Fibroblast of lung (primary cell): ENCODE data around the gene CDIPT. TPM values are rescaled to one million over a fixed set of nuclear protein-coding genes. Genes with fewer than 3 reads are reported as not detected.

Source experiments
- DNase-seq, 2 donors: peaks; one replicate each; pipeline versions ENCODE4 v3.0.0 to v3.0.0-alpha.2; 2010; ENCODE audit warnings: low read depth in 2 of 2
- H2AFZ ChIP-seq: 2 replicates; pipeline ENCODE4 v1.5.1; 2012; ENCODE audit warnings: low read length, control low read depth, inconsistent platforms
- H3K27ac ChIP-seq: 2 replicates; pipeline ENCODE4 v1.5.1; 2011; ENCODE audit warnings: low read length, control low read depth; ENCODE audit not compliant: insufficient read depth
- H3K27me3 ChIP-seq: 2 replicates; pipeline ENCODE4 v1.5.1; 2011; ENCODE audit warnings: mild to moderate bottlenecking, low read length; ENCODE audit not compliant: control insufficient read depth, insufficient read depth
- H3K36me3 ChIP-seq: 2 replicates; pipeline ENCODE4 v1.5.1; 2011; ENCODE audit warnings: low read length; ENCODE audit not compliant: control insufficient read depth, insufficient read depth
- H3K4me1 ChIP-seq: 2 replicates; pipeline ENCODE4 v1.5.1; 2011; ENCODE audit warnings: low read length; ENCODE audit not compliant: control insufficient read depth, insufficient read depth; ENCODE audit errors: extremely low read depth
- H3K4me2 ChIP-seq: 2 replicates; pipeline ENCODE4 v1.5.1; 2011; ENCODE audit warnings: low read length, control low read depth; ENCODE audit not compliant: insufficient read depth; ENCODE audit errors: extremely low read depth
- H3K4me3 ChIP-seq, 4 experiments: fragments of 200-600 bp in 1 of 4; sonication (generic) in 1 of 4; replicated peaks in 1 of 4; 2 replicates each; pipeline ENCODE4 v1.5.1; 2011 to 2016; ENCODE audit warnings: low read length in 4 of 4, low read depth in 3 of 4, mild to moderate bottlenecking in 3 of 4, control low read depth in 2 of 4, inconsistent platforms in 1 of 4, mixed read lengths in 1 of 4; ENCODE audit not compliant: insufficient read depth in 1 of 4; ENCODE audit errors: control extremely low read depth in 1 of 4
- H3K79me2 ChIP-seq: 2 replicates; pipeline ENCODE4 v1.5.1; 2012; ENCODE audit warnings: mild to moderate bottlenecking, low read length, inconsistent platforms; ENCODE audit not compliant: control insufficient read depth, insufficient read depth
- H3K9ac ChIP-seq: 2 replicates; pipeline ENCODE4 v1.5.1; 2011; ENCODE audit warnings: mild to moderate bottlenecking, low read length, control low read depth; ENCODE audit not compliant: insufficient read depth
- H3K9me3 ChIP-seq: 2 replicates; pipeline ENCODE4 v1.5.1; 2012; ENCODE audit warnings: low read depth, low read length; ENCODE audit not compliant: control insufficient read depth, insufficient read depth
- H4K20me1 ChIP-seq: 2 replicates; pipeline ENCODE4 v1.5.1; 2011; ENCODE audit warnings: low read length; ENCODE audit not compliant: control insufficient read depth, insufficient read depth; ENCODE audit errors: extremely low read depth
- CTCF ChIP-seq, 2 donors: IDR thresholded peaks in 1 of 2; conservative IDR thresholded peaks in 1 of 2; 1 replicate in 1 of 2; 2 replicates in 1 of 2; pipeline ENCODE4 v1.5.1; 2011 to 2012; ENCODE audit warnings: low read length in 2 of 2, control low read depth in 1 of 2, inconsistent platforms in 1 of 2, low read depth in 1 of 2, mild to moderate bottlenecking in 1 of 2
- EZH2 ChIP-seq: IDR thresholded peaks from 2 replicates; pipeline ENCODE4 v1.5.1; 2012; ENCODE audit warnings: low read length, control low read depth, mild to moderate bottlenecking; ENCODE audit errors: missing control alignments
- polyA plus RNA-seq, 2 donors: library from polyadenylated mRNA; depleted of rRNA in 1 of 2; stranded (reverse) in 1 of 2; unstranded in 1 of 2; fragments of >200 nt; gene quantifications; 2 replicates each; pipeline ENCODE4 v1.2.1, GENCODE V29; 2011 to 2012; ENCODE audit warnings: missing spikeins in 1 of 2
- total RNA-seq: library from RNA; depleted of rRNA; stranded (reverse); fragments of >200 nt; gene quantifications from 2 replicates; pipeline ENCODE4 v1.2.1, GENCODE V29; 2014

Gene CDIPT
- total and polyA plus RNA-seq, 2 donors (not counting 1 experiment from before 2014, with no cell fraction given), result 84.9 to 99.6 TPM

- Histone ChIP-seq H3K27me3 (peaks cover 10% of the 10 kb centered on the region), H2AFZ (no peak overlapping the region), H4K20me1 (no peaks in the 10 kb centered on the region), H3K79me2 (no peaks in the 10 kb centered on the region), H3K4me1 (no peaks in the 10 kb centered on the region), H3K4me2 (peak overlapping the region; percentile 79), H3K9me3 (no peaks in the 10 kb centered on the region), H3K36me3 (no peaks in the 10 kb centered on the region), H3K27ac (no peak overlapping the region), H3K4me3 (peak overlapping the region in 1 of 4 experiments; percentile 73), H3K9ac (no peak overlapping the region)
- no peak for DNase-seq
- TF ChIP-seq EZH2 (no peak), CTCF (conservative IDR thresholded peaks at IDR 0.05 in 1 of 2, IDR thresholded peaks at IDR 0.05 in 1 of 2; ENCODE audit: low read depth in 1 of 2, low read length in 2 of 2) (no peak)
Measured at GRCh38 chr16:29901607-29901945, 38.5 kb upstream of the CDIPT start.

- no peak for DNase-seq
- peak overlapping the region; percentile 76 for H2AFZ ChIP-seq
- peak overlapping the region; percentile 42 to 73 (median 56) for H3K4me3 ChIP-seq
- peak overlapping the region; percentile 79 for H3K4me2 ChIP-seq
- H3K79me2 ChIP-seq, result no peaks in the 10 kb centered on the region
- no peaks in the 10 kb centered on the region for H3K36me3 ChIP-seq
- peak overlapping the region; percentile 62 for H3K27ac ChIP-seq
- no peaks in the 10 kb centered on the region for H4K20me1 ChIP-seq
- H3K27me3 ChIP-seq, result peaks cover 10% of the 10 kb centered on the region
- no peaks in the 10 kb centered on the region for H3K4me1 ChIP-seq
- H3K9ac ChIP-seq, result peak overlapping the region; percentile 58
- TF ChIP-seq CTCF (conservative IDR thresholded peaks at IDR 0.05 in 1 of 2, IDR thresholded peaks at IDR 0.05 in 1 of 2; ENCODE audit: low read depth in 1 of 2, low read length in 2 of 2) (no peak), EZH2 (no peak)
- H3K9me3 ChIP-seq, result no peaks in the 10 kb centered on the region
Measured at GRCh38 chr16:29900888-29901606, 38.0 kb upstream of the CDIPT start.

- peak within 1 kb of the TSS; percentile 76 for H2AFZ ChIP-seq
- no peak for TF ChIP-seq CTCF (conservative IDR thresholded peaks at IDR 0.05 in 1 of 2, IDR thresholded peaks at IDR 0.05 in 1 of 2; ENCODE audit: low read depth in 1 of 2, low read length in 2 of 2)
- TF ChIP-seq EZH2, result no peak
- H3K4me1 ChIP-seq, result no peaks in the 10 kb centered on the region
- peaks cover 10% of the 10 kb centered on the region for H3K27me3 ChIP-seq
- H3K9me3 ChIP-seq, result no peaks in the 10 kb centered on the region
- H3K79me2 ChIP-seq, result no peaks in the 10 kb centered on the region
- H4K20me1 ChIP-seq, result no peaks in the 10 kb centered on the region
- H3K36me3 ChIP-seq, result no peaks in the 10 kb centered on the region
- H3K27ac ChIP-seq, result peak within 1 kb of the TSS; percentile 62
- H3K4me3 ChIP-seq, result peak within 1 kb of the TSS; percentile 42 to 73 (median 56)
- H3K9ac ChIP-seq, result peak within 1 kb of the TSS; percentile 58
- H3K4me2 ChIP-seq, result peak within 1 kb of the TSS; percentile 79
- DNase-seq, result peak; percentile 67 to 85
Measured at GRCh38 chr16:29900102-29900887, 37.3 kb upstream of the CDIPT start, which contains the start of gene ASPHD1. Gene ASPHD1 (plus strand): TSS chr16:29900488. CDS start chr16:29900972, 484 bp downstream.
